H9 (cell line): ENCODE data around the gene EFHD2. TPM values are rescaled to one million over a fixed set of nuclear protein-coding genes. Genes with fewer than 3 reads are reported as not detected.

Experiments
- DNase-seq: peaks from one replicate; pipeline ENCODE4 v3.0.0-alpha.2; 2017
- H2AFZ ChIP-seq: one replicate; pipeline ENCODE4 v1.6.1; 2013; ENCODE audit warnings: mild to moderate bottlenecking, low read length, control low read depth, moderate library complexity
- H2AK5ac ChIP-seq: 2 replicates; pipeline ENCODE4 v1.6.1; 2013; ENCODE audit warnings: low read length, control low read depth, mixed read lengths; ENCODE audit not compliant: insufficient read length
- H2BK120ac ChIP-seq: one replicate; pipeline ENCODE4 v1.6.1; 2013; ENCODE audit warnings: low read depth, mild to moderate bottlenecking, low read length, control low read depth, inconsistent platforms; ENCODE audit not compliant: poor library complexity, severe bottlenecking
- H2BK12ac ChIP-seq: 2 replicates; pipeline ENCODE4 v1.6.1; 2013; ENCODE audit warnings: low read length, control low read depth, mixed read lengths, low read depth; ENCODE audit not compliant: insufficient read length
- H2BK15ac ChIP-seq: 2 replicates; pipeline ENCODE4 v1.6.1; 2013; ENCODE audit warnings: low read depth, low read length, control low read depth
- H2BK20ac ChIP-seq: one replicate; pipeline ENCODE4 v1.6.1; 2013; ENCODE audit warnings: low read depth, mild to moderate bottlenecking, low read length, control low read depth, inconsistent platforms; ENCODE audit not compliant: poor library complexity, severe bottlenecking
- H2BK5ac ChIP-seq: 2 replicates; pipeline ENCODE4 v1.6.1; 2013; ENCODE audit warnings: low read length, control low read depth, mixed read lengths; ENCODE audit not compliant: insufficient read length
- H3K14ac ChIP-seq: 2 replicates; pipeline ENCODE4 v1.6.1; 2013; ENCODE audit warnings: low read length, control low read depth; ENCODE audit not compliant: insufficient read depth
- H3K18ac ChIP-seq: 2 replicates; pipeline ENCODE4 v1.6.1; 2013; ENCODE audit warnings: low read depth, mild to moderate bottlenecking, mixed read lengths, low read length, control low read depth; ENCODE audit not compliant: insufficient read length
- H3K23ac ChIP-seq: 2 replicates; pipeline ENCODE4 v1.6.1; 2013; ENCODE audit warnings: low read length, control low read depth, mixed read lengths, low read depth; ENCODE audit not compliant: insufficient read length
- H3K23me2 ChIP-seq: 2 replicates; pipeline ENCODE4 v1.6.1; 2013; ENCODE audit warnings: low read depth, mild to moderate bottlenecking, mixed read lengths, low read length, control low read depth; ENCODE audit not compliant: insufficient read length, poor library complexity, severe bottlenecking
- H3K27ac ChIP-seq: 2 replicates; pipeline ENCODE4 v1.5.1; 2013; ENCODE audit warnings: low read length, control low read depth, mixed read lengths, low read depth; ENCODE audit not compliant: insufficient read length
- H3K27me3 ChIP-seq: 2 replicates; pipeline ENCODE4 v1.6.1; 2013; ENCODE audit warnings: low read length, control low read depth, inconsistent platforms; ENCODE audit not compliant: insufficient read depth
- H3K4ac ChIP-seq: 2 replicates; pipeline ENCODE4 v1.6.1; 2013; ENCODE audit warnings: low read depth, mild to moderate bottlenecking, control low read depth, inconsistent platforms, low read length, moderate library complexity
- H3K4me1 ChIP-seq: 2 replicates; pipeline ENCODE4 v1.6.1; 2013; ENCODE audit warnings: low read length, control low read depth, inconsistent platforms; ENCODE audit not compliant: insufficient read depth
- H3K4me2 ChIP-seq: 2 replicates; pipeline ENCODE4 v1.6.1; 2013; ENCODE audit warnings: low read length, control low read depth, mixed read lengths; ENCODE audit not compliant: insufficient read length, insufficient read depth
- H3K56ac ChIP-seq: 2 replicates; pipeline ENCODE4 v1.6.1; 2013; ENCODE audit warnings: low read depth, mild to moderate bottlenecking, mixed read lengths, low read length, control low read depth; ENCODE audit not compliant: insufficient read length
- H3K79me1 ChIP-seq: 2 replicates; pipeline ENCODE4 v1.6.1; 2013; ENCODE audit warnings: low read depth, mild to moderate bottlenecking, moderate library complexity, low read length, control low read depth, inconsistent platforms; ENCODE audit not compliant: insufficient read depth, poor library complexity, severe bottlenecking
- H3K79me2 ChIP-seq: 2 replicates; pipeline ENCODE4 v1.6.1; 2013; ENCODE audit warnings: low read length, control low read depth, inconsistent platforms; ENCODE audit not compliant: insufficient read depth
- H3K9ac ChIP-seq: 2 replicates; pipeline ENCODE4 v1.6.1; 2013; ENCODE audit warnings: low read length, control low read depth, mixed read lengths; ENCODE audit not compliant: insufficient read length; ENCODE audit errors: extremely low read depth
- H3K9me3 ChIP-seq: one replicate; pipeline ENCODE4 v1.6.1; 2013; ENCODE audit warnings: low read depth, low read length, inconsistent platforms; ENCODE audit not compliant: control insufficient read depth
- H3T11ph ChIP-seq: one replicate; pipeline ENCODE4 v1.6.1; 2013; ENCODE audit warnings: mild to moderate bottlenecking, low read length, control low read depth, inconsistent platforms
- H4K20me1 ChIP-seq: one replicate; pipeline ENCODE4 v1.6.1; 2013; ENCODE audit not compliant: control insufficient read depth, insufficient read length, insufficient read depth
- H4K5ac ChIP-seq: 2 replicates; pipeline ENCODE4 v1.6.1; 2013; ENCODE audit warnings: low read depth, mild to moderate bottlenecking, mixed read lengths, low read length, control low read depth; ENCODE audit not compliant: insufficient read length
- H4K8ac ChIP-seq: replicated peaks from 2 replicates; pipeline ENCODE4 v1.6.1; 2013; ENCODE audit warnings: low read length, control low read depth, mixed read lengths, low read depth; ENCODE audit not compliant: insufficient read length
- H4K91ac ChIP-seq: 2 replicates; pipeline ENCODE4 v1.6.1; 2013; ENCODE audit warnings: low read depth, mild to moderate bottlenecking, moderate library complexity, mixed read lengths, low read length, control low read depth; ENCODE audit not compliant: insufficient read length
- H3K27ac Mint-ChIP-seq, 3 experiments: 2 replicates in 2 of 3; 3 replicates in 1 of 3; pipeline ENCODE4 v1.8.0; 2020 to 2021; ENCODE audit warnings: mixed read lengths in 3 of 3, mild to moderate bottlenecking in 1 of 3, moderate library complexity in 1 of 3
- H3K27me3 Mint-ChIP-seq: 2 replicates; pipeline ENCODE4 v1.8.0; 2021; ENCODE audit warnings: low read depth, mild to moderate bottlenecking, moderate library complexity, mixed read lengths
- H3K36me3 Mint-ChIP-seq, 3 experiments: 2 replicates in 2 of 3; 3 replicates in 1 of 3; pipeline ENCODE4 v1.8.0; 2020 to 2021; ENCODE audit warnings: low read depth in 3 of 3, mixed read lengths in 3 of 3; ENCODE audit not compliant: insufficient read depth in 1 of 3
- H3K4me1 Mint-ChIP-seq, 2 experiments: 2 replicates each; pipeline ENCODE4 v1.8.0; 2020; ENCODE audit warnings: mixed read lengths in 2 of 2
- H3K4me3 Mint-ChIP-seq, 2 experiments: 2 replicates in 1 of 2; 3 replicates in 1 of 2; pipeline ENCODE4 v1.8.0; 2020 to 2021; ENCODE audit warnings: mild to moderate bottlenecking in 2 of 2, mixed read lengths in 2 of 2, moderate library complexity in 1 of 2
- H3K9me3 Mint-ChIP-seq, 2 experiments: 2 replicates in 1 of 2; 3 replicates in 1 of 2; pipeline ENCODE4 v1.8.0; 2020; ENCODE audit warnings: mild to moderate bottlenecking in 2 of 2, mixed read lengths in 2 of 2, moderate library complexity in 1 of 2
- CTCF ChIP-seq: fragments of 200-600 bp; sonication (generic); conservative IDR thresholded peaks from 3 replicates; pipeline ENCODE4 v1.8.0; 2021; ENCODE audit warnings: antibody characterized with exemption, mild to moderate bottlenecking
- WGBS: extraction: QIAGEN DNeasy Blood & Tissue Kit; methylation state at CpG from one replicate; pipeline ENCODE4 v1.1.7; 2013; ENCODE audit warnings: missing lambda C conversion rate, low lambda C conversion rate, mixed read lengths; ENCODE audit not compliant: insufficient read length; ENCODE audit errors: extremely low coverage; 5-methylcytosine and 5-hydroxymethylcytosine counted together
- total RNA-seq: library from RNA; stranded (reverse); gene quantifications from 2 replicates; pipeline ENCODE4 v1.2.1, GENCODE V29; 2021

Gene EFHD2
- total RNA-seq, 1 experiment from 2014 or later: 16.5 TPM

GRCh38 chr1:15386164-15386749 lies 23.4 kb upstream of the EFHD2 start:
- Mint-ChIP-seq H3K4me3 (peak overlapping the region; percentile 17 to 31; a peak in 3 of 5 replicates), H3K27ac (no peak overlapping the region), H3K4me1 (peaks cover 62 to 66% of the 10 kb centered on the region in 2 experiments), H3K36me3 (0 out of 7 replicates have a peak, but pooled peaks cover 0 to 4% (median 0%) of the 10 kb centered on the region in 3 experiments), H3K9me3 (peaks cover 0 to 3% of the 10 kb centered on the region in 2 experiments; a peak in 2 of 5 replicates), H3K27me3 (peaks cover 95% of the 10 kb centered on the region)
- Histone ChIP-seq H3K56ac (no peak overlapping the region), H4K5ac (no peak overlapping the region), H4K20me1 (peaks cover 2% of the 10 kb centered on the region), H2BK120ac (no peak overlapping the region), H3T11ph (no peak overlapping the region), H4K8ac (no peak overlapping the region), H3K14ac (no peak overlapping the region), H3K27me3 (peaks cover 21% of the 10 kb centered on the region; the same call in 1 of the 2 replicates), H2BK5ac (no peak overlapping the region), H3K4ac (no peak overlapping the region), H4K91ac (no peak overlapping the region), H3K79me1 (no peaks in the 10 kb centered on the region), H3K9ac (no peak overlapping the region), H2AFZ (no peak overlapping the region), H2BK12ac (no peak overlapping the region), H2BK15ac (no peak overlapping the region), H3K18ac (no peak overlapping the region), H2BK20ac (no peak overlapping the region), H3K4me1 (peaks cover 12% of the 10 kb centered on the region; the same call in 1 of the 2 replicates), H3K9me3 (no peaks in the 10 kb centered on the region), H2AK5ac (no peak overlapping the region), H3K27ac (no peak overlapping the region), H3K79me2 (no peaks in the 10 kb centered on the region), H3K4me2 (peak overlapping the region; percentile 20), H3K23ac (no peak overlapping the region), H3K23me2 (peaks cover 2% of the 10 kb centered on the region)
- DNase-seq: peak; percentile 45
- no peak for TF ChIP-seq CTCF
- no CpG with 5 or more reads among the region's 17 CpGs for WGBS
